IPS DF 6.9 (cell line): ENCODE results near the gene PEMT.

Source experiments
- DNase-seq: peaks from one replicate; pipeline ENCODE4 v3.0.0-alpha.2; 2013; ENCODE audit warnings: low read depth, low spot score
- H3K27ac ChIP-seq: one replicate; pipeline ENCODE4 v1.5.1; 2013; ENCODE audit warnings: low read length, control low read depth
- H3K27me3 ChIP-seq: 2 replicates; pipeline ENCODE4 v1.6.1; 2013; ENCODE audit warnings: mild to moderate bottlenecking, low read length; ENCODE audit not compliant: control insufficient read depth, insufficient read depth
- H3K36me3 ChIP-seq: 2 replicates; pipeline ENCODE4 v1.6.1; 2013; ENCODE audit warnings: low read length; ENCODE audit not compliant: control insufficient read depth, insufficient read depth
- H3K4me1 ChIP-seq: 2 replicates; pipeline ENCODE4 v1.6.1; 2013; ENCODE audit warnings: low read length; ENCODE audit not compliant: control insufficient read depth, insufficient read depth
- H3K4me3 ChIP-seq: 2 replicates; pipeline ENCODE4 v1.5.1; 2013; ENCODE audit warnings: mild to moderate bottlenecking, low read length
- H3K9me3 ChIP-seq: 2 replicates; pipeline ENCODE4 v1.6.1; 2013; ENCODE audit warnings: low read length, inconsistent platforms; ENCODE audit not compliant: control insufficient read depth, insufficient read depth
- WGBS: extraction: QIAGEN DNeasy Blood & Tissue Kit; methylation state at CpG from one replicate; pipeline ENCODE4 v1.1.7; 2013; ENCODE audit warnings: mixed read lengths, missing lambda C conversion rate; ENCODE audit not compliant: insufficient read length, insufficient coverage; 5-methylcytosine and 5-hydroxymethylcytosine counted together

Gene PEMT

GRCh38 chr17:17626151-17626805 lies 34.8 kb upstream of the PEMT start:
- DNase-seq: peak; percentile 43
- Histone ChIP-seq H3K9me3 (no peaks in the 10 kb centered on the region), H3K4me1 (peaks cover 4% of the 10 kb centered on the region; the same call in 1 of the 2 replicates), H3K36me3 (no peaks in the 10 kb centered on the region), H3K27ac (no peak overlapping the region), H3K4me3 (no peak overlapping the region), H3K27me3 (no peaks in the 10 kb centered on the region)
- WGBS: no CpG with 5 or more reads among the region's 19 CpGs

- Histone ChIP-seq H3K27ac (no peak overlapping the region), H3K9me3 (no peaks in the 10 kb centered on the region), H3K36me3 (no peaks in the 10 kb centered on the region), H3K27me3 (no peaks in the 10 kb centered on the region), H3K4me3 (no peak overlapping the region), H3K4me1 (peaks cover 4% of the 10 kb centered on the region; the same call in 1 of the 2 replicates)
- no CpG with 5 or more reads among the region's 9 CpGs for WGBS
- DNase-seq: no peak
Measured at GRCh38 chr17:17624741-17625140, 33.2 kb upstream of the PEMT start.

GRCh38 chr17:17623904-17624303 lies 32.4 kb upstream of the PEMT start:
- DNase-seq: no peak
- no peaks in the 10 kb centered on the region for H3K9me3 ChIP-seq
- no peaks in the 10 kb centered on the region for H3K36me3 ChIP-seq
- no peaks in the 10 kb centered on the region for H3K27me3 ChIP-seq
- H3K4me3 ChIP-seq: no peak overlapping the region
- peaks cover 4% of the 10 kb centered on the region; the same call in 1 of the 2 replicates for H3K4me1 ChIP-seq
- no peak overlapping the region for H3K27ac ChIP-seq
- no CpG with 5 or more reads among the region's 9 CpGs for WGBS

GRCh38 chr17:17621254-17621653 lies 29.7 kb upstream of the PEMT start:
- Histone ChIP-seq H3K27me3 (no peaks in the 10 kb centered on the region), H3K27ac (no peak overlapping the region), H3K9me3 (no peaks in the 10 kb centered on the region), H3K36me3 (no peaks in the 10 kb centered on the region), H3K4me1 (peaks cover 1% of the 10 kb centered on the region; the same call in 1 of the 2 replicates), H3K4me3 (no peak overlapping the region)
- DNase-seq: no peak
- WGBS: no CpG with 5 or more reads among the region's 6 CpGs

- H3K36me3 ChIP-seq: no peaks in the 10 kb centered on the region
- no peaks in the 10 kb centered on the region; the same call in 1 of the 2 replicates for H3K4me1 ChIP-seq
- no peaks in the 10 kb centered on the region for H3K27me3 ChIP-seq
- no peak overlapping the region for H3K4me3 ChIP-seq
- no CpG with 5 or more reads among the region's 3 CpGs for WGBS
- DNase-seq: peak; percentile 66
- no peak overlapping the region for H3K27ac ChIP-seq
- no peaks in the 10 kb centered on the region for H3K9me3 ChIP-seq
Measured at GRCh38 chr17:17613708-17614114, 22.2 kb upstream of the PEMT start.

- no peaks in the 10 kb centered on the region for H3K9me3 ChIP-seq
- H3K4me3 ChIP-seq: no peak overlapping the region
- no peak for DNase-seq
- H3K4me1 ChIP-seq: no peaks in the 10 kb centered on the region; the same call in 1 of the 2 replicates
- H3K27ac ChIP-seq: no peak overlapping the region
- WGBS: no CpG with 5 or more reads among the region's 9 CpGs
- no peaks in the 10 kb centered on the region for H3K27me3 ChIP-seq
- H3K36me3 ChIP-seq: no peaks in the 10 kb centered on the region
Measured at GRCh38 chr17:17612085-17613022, 20.8 kb upstream of the PEMT start.

GRCh38 chr17:17609121-17609520 lies 17.6 kb upstream of the PEMT start:
- no CpG with 5 or more reads among the region's 4 CpGs for WGBS
- no peaks in the 10 kb centered on the region for H3K4me1 ChIP-seq
- no peaks in the 10 kb centered on the region for H3K9me3 ChIP-seq
- no peak overlapping the region for H3K4me3 ChIP-seq
- no peak for DNase-seq
- H3K36me3 ChIP-seq: no peaks in the 10 kb centered on the region
- H3K27ac ChIP-seq: no peak overlapping the region
- no peaks in the 10 kb centered on the region for H3K27me3 ChIP-seq

- Histone ChIP-seq H3K27ac (no peak overlapping the region), H3K27me3 (no peaks in the 10 kb centered on the region), H3K4me3 (no peak overlapping the region), H3K9me3 (no peaks in the 10 kb centered on the region), H3K4me1 (no peaks in the 10 kb centered on the region), H3K36me3 (no peaks in the 10 kb centered on the region)
- no CpG with 5 or more reads among the region's 7 CpGs for WGBS
- no peak for DNase-seq
Measured at GRCh38 chr17:17606416-17607000, 15.0 kb upstream of the PEMT start.

- no CpG with 5 or more reads among the region's 4 CpGs for WGBS
- no peak for DNase-seq
- Histone ChIP-seq H3K27me3 (no peaks in the 10 kb centered on the region), H3K27ac (no peak overlapping the region), H3K36me3 (no peaks in the 10 kb centered on the region), H3K9me3 (no peaks in the 10 kb centered on the region), H3K4me1 (no peaks in the 10 kb centered on the region), H3K4me3 (no peak overlapping the region)
Measured at GRCh38 chr17:17605729-17606088, 14.2 kb upstream of the PEMT start.

GRCh38 chr17:17605083-17605728 lies 13.7 kb upstream of the PEMT start:
- DNase-seq: no peak
- no peaks in the 10 kb centered on the region for H3K9me3 ChIP-seq
- H3K4me1 ChIP-seq: no peaks in the 10 kb centered on the region
- no peaks in the 10 kb centered on the region for H3K27me3 ChIP-seq
- no peak overlapping the region for H3K27ac ChIP-seq
- WGBS: no CpG with 5 or more reads among the region's 14 CpGs
- H3K36me3 ChIP-seq: no peaks in the 10 kb centered on the region
- no peak overlapping the region for H3K4me3 ChIP-seq
